ENCODE measurements around the gene TMUB1. TPM values are rescaled to one million over a fixed set of nuclear protein-coding genes. Genes with fewer than 3 reads are reported as not detected.

Gene TMUB1
- total and polyA plus RNA-seq, 2 donors from 2014 or later: 36.9 to 79.9 TPM

DNA sequence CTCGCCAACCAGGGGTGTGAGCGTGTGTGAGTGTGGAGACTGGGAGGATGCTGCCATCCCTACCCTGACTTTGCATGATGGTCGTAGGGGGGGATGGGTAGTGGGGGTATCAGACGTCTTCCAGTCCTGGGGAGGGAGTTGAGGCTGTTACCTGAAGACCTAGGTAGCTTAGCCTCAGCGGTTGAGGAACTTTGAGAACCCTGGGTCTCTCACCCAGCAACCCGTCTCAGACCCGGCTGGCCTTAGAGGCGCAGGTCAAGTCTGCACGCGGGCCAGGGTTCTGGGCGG lies 21.2 kb downstream of the TMUB1 start:
- no peak overlapping the region for H3K9ac ChIP-seq (ENCODE audit: low read length in 3 of 3)
- H3K27me3 ChIP-seq (ENCODE audit: control insufficient read depth, insufficient read depth, low read length): no peaks in the 10 kb centered on the region
- FAIRE-seq (no peak), DNase-seq (no peak)
- H3K36me3 ChIP-seq (ENCODE audit: control insufficient read depth in 2 of 3, insufficient read depth in 3 of 3, low read length in 3 of 3): peaks cover 0 to 17% (median 10%) of the 10 kb centered on the region in 3 donors
- no peak overlapping the region for H3K27ac ChIP-seq (ENCODE audit: low read depth in 2 of 2, low read length in 2 of 2)
- no peak overlapping the region for H3K4me3 ChIP-seq (ENCODE audit: low read length in 3 of 3)
- peaks cover 4 to 32% (median 17%) of the 10 kb centered on the region in 3 donors for H3K4me1 ChIP-seq (ENCODE audit: control insufficient read depth in 2 of 3, insufficient read depth in 2 of 3, low read depth in 1 of 3, low read length in 3 of 3)
- intact Hi-C loops (cut with DNase I): no loop called here
- TF ChIP-seq, protein P1, sequence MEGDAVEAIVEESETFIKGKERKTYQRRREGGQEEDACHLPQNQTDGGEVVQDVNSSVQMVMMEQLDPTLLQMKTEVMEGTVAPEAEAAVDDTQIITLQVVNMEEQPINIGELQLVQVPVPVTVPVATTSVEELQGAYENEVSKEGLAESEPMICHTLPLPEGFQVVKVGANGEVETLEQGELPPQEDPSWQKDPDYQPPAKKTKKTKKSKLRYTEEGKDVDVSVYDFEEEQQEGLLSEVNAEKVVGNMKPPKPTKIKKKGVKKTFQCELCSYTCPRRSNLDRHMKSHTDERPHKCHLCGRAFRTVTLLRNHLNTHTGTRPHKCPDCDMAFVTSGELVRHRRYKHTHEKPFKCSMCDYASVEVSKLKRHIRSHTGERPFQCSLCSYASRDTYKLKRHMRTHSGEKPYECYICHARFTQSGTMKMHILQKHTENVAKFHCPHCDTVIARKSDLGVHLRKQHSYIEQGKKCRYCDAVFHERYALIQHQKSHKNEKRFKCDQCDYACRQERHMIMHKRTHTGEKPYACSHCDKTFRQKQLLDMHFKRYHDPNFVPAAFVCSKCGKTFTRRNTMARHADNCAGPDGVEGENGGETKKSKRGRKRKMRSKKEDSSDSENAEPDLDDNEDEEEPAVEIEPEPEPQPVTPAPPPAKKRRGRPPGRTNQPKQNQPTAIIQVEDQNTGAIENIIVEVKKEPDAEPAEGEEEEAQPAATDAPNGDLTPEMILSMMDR (IDR thresholded peaks at IDR 0.05; ENCODE audit: borderline replicate concordance, extremely low read depth, insufficient read depth): no peak
- no peaks in the 10 kb centered on the region for H3K9me3 ChIP-seq (ENCODE audit: control insufficient read depth in 2 of 3, insufficient read depth in 1 of 3, low read length in 3 of 3)

DNA sequence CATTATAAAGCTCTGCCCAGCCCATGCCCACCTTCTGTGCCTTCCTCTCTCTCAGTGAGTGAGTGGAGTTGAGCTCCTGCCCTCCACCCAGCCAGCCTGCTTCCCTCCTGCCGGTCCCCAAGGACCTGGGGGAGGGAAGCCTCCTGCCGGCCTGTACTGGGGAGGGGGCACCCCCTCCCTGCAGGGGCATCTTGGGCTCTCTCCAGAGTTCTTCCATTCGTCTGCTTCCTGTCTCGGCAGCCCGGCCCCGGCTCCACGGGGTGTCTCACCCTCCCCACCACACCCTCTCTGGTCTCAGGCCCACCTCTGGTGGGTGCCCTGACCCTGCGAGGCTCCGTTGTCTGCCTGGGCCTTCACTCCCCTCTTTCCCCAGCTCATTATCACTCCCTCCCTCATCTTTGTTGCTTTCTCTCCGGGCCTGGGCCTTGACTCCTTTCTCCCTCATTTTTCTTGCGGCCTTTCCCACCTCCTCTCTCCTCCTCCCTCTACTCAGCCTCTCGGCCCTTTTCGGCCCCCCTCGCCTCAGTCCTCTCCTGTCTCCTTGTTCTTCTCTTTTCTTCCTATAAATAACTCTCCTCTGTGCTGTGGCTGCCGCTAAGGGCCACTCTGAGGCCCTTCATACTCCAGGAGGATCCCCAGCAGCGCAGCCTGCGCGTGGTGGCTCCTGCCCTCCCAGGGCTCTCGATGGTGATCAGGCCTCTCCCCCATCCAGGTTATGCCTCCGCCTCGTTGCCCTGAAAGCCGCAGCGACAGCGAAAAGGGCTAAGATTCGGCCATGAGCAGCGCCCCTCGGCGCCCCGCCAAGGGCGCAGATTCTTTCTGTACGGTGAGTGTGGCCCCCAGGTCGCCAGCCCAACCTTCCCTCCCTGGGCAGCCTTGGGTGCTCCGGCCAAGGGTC lies 21.8 kb downstream of the TMUB1 start:
- no peak for DNase-seq
- H3K9ac ChIP-seq (ENCODE audit: low read length in 3 of 3): no peak overlapping the region
- intact Hi-C loops (cut with DNase I): no loop called here

GRCh38 chr7:151060416-151061212 lies 22.7 kb downstream of the TMUB1 start:
- H3K36me3 ChIP-seq (ENCODE audit: control insufficient read depth in 2 of 3, insufficient read depth in 3 of 3, low read length in 3 of 3): peaks cover 0 to 11% (median 7%) of the 10 kb centered on the region in 3 donors
- FAIRE-seq (no peak), DNase-seq (peak in 4 of 5 donors; percentile 39 to 84 (median 51))
- H3K27me3 ChIP-seq (ENCODE audit: control insufficient read depth, insufficient read depth, low read length): no peaks in the 10 kb centered on the region
- peak overlapping the region; percentile 56 to 93 (median 71) for H3K4me3 ChIP-seq (ENCODE audit: low read length in 3 of 3)
- no peaks in the 10 kb centered on the region for H3K9me3 ChIP-seq (ENCODE audit: control insufficient read depth in 2 of 3, insufficient read depth in 1 of 3, low read length in 3 of 3)
- peak overlapping the region; percentile 99 to 100 for H3K27ac ChIP-seq (ENCODE audit: low read depth in 2 of 2, low read length in 2 of 2)
- H3K4me1 ChIP-seq (ENCODE audit: control insufficient read depth in 2 of 3, insufficient read depth in 2 of 3, low read depth in 1 of 3, low read length in 3 of 3): peaks cover 4 to 38% (median 19%) of the 10 kb centered on the region in 3 donors
- intact Hi-C loops (cut with DNase I): no loop called here
- H3K9ac ChIP-seq (ENCODE audit: low read length in 3 of 3): peak overlapping the region; percentile 26 to 95 (median 37)
- TF ChIP-seq, protein P1 (IDR thresholded peaks at IDR 0.05; ENCODE audit: borderline replicate concordance, extremely low read depth, insufficient read depth): no peak

More for the DNA sequence above, 21.8 kb downstream of the TMUB1 start:
- FAIRE-seq: no peak
- peak overlapping the region; percentile 11 to 30 for H3K27ac ChIP-seq (ENCODE audit: low read depth in 2 of 2, low read length in 2 of 2)
- H3K4me1 ChIP-seq (ENCODE audit: control insufficient read depth in 2 of 3, insufficient read depth in 2 of 3, low read depth in 1 of 3, low read length in 3 of 3): peaks cover 4 to 38% (median 19%) of the 10 kb centered on the region in 3 donors
- no peaks in the 10 kb centered on the region for H3K27me3 ChIP-seq (ENCODE audit: control insufficient read depth, insufficient read depth, low read length)
- peaks cover 0 to 11% (median 7%) of the 10 kb centered on the region in 3 donors for H3K36me3 ChIP-seq (ENCODE audit: control insufficient read depth in 2 of 3, insufficient read depth in 3 of 3, low read length in 3 of 3)
- H3K4me3 ChIP-seq (ENCODE audit: low read length in 3 of 3): no peak overlapping the region
- TF ChIP-seq, protein P1 (IDR thresholded peaks at IDR 0.05; ENCODE audit: borderline replicate concordance, extremely low read depth, insufficient read depth): no peak
- H3K9me3 ChIP-seq (ENCODE audit: control insufficient read depth in 2 of 3, insufficient read depth in 1 of 3, low read length in 3 of 3): no peaks in the 10 kb centered on the region
